Endothelial cell of umbilical vein (primary cell): Measurements from ENCODE around the gene ADAMTS12. TPM values are rescaled to one million over a fixed set of nuclear protein-coding genes. Genes with fewer than 3 reads are reported as not detected.

Experiments
- BruUV-seq: library from RNA; stranded (reverse); fragments of 400-500 nt; replicated peaks from 2 replicates; lab custom pipeline; 2021; lab: Mats Ljungman, UMichigan
- CTCF ChIA-PET: fragments of 300-600, 350-600 bp; sonication (Branson Sonifier 250); formaldehyde crosslinking; loops from one replicate; lab custom pipeline; 2021; ENCODE audit warnings: antibody characterized with exemption, inconsistent platforms; lab: Charles Lee
- POLR2A ChIA-PET: fragments of 300-600, 350-600 bp; sonication (Branson Sonifier 250); formaldehyde crosslinking; loops from one replicate; lab custom pipeline; 2021; ENCODE audit warnings: antibody characterized with exemption, inconsistent platforms; lab: Charles Lee
- DNase-seq: peaks from one replicate; pipeline ENCODE4 v3.0.0-alpha.2; 2011; ENCODE audit warnings: low read depth, low spot score
- FAIRE-seq: peaks from 2 replicates; lab custom pipeline; 2011; peaks lifted over from hg19 to GRCh38; lab: Jason Lieb, UNC
- H2AFZ ChIP-seq: 2 replicates; pipeline ENCODE4 v1.6.0; 2012; ENCODE audit warnings: low read depth, low read length, control low read depth, inconsistent platforms
- H3K27ac ChIP-seq: 2 replicates; pipeline ENCODE4 v1.5.1; 2011; ENCODE audit warnings: low read depth, mild to moderate bottlenecking, control low read depth, low read length, moderate library complexity; ENCODE audit not compliant: insufficient read depth
- H3K27me3 ChIP-seq, 2 experiments: 2 replicates each; pipeline versions ENCODE4 v1.6.0 to v1.6.1; 2011; ENCODE audit warnings: low read length in 2 of 2, mixed read lengths in 1 of 2; ENCODE audit not compliant: control insufficient read depth in 2 of 2, insufficient read depth in 2 of 2
- H3K36me3 ChIP-seq, 2 experiments: 2 replicates in 1 of 2; 3 replicates in 1 of 2; pipeline ENCODE4 v1.5.1; 2011; ENCODE audit warnings: low read length in 2 of 2, mild to moderate bottlenecking in 1 of 2, moderate library complexity in 1 of 2; ENCODE audit not compliant: control insufficient read depth in 2 of 2, insufficient read depth in 2 of 2; ENCODE audit errors: extremely low read depth in 1 of 2
- H3K4me1 ChIP-seq: 3 replicates; pipeline ENCODE4 v1.5.1; 2011; ENCODE audit warnings: mild to moderate bottlenecking, low read length; ENCODE audit not compliant: control insufficient read depth, insufficient read depth; ENCODE audit errors: extremely low read depth
- H3K4me2 ChIP-seq: 2 replicates; pipeline ENCODE4 v1.6.1; 2011; ENCODE audit warnings: low read length, control low read depth, mixed read lengths; ENCODE audit not compliant: insufficient read depth
- H3K4me3 ChIP-seq, 3 experiments: fragments of 200-600 bp in 1 of 3; sonication (generic), shearing (Covaris generic) in 1 of 3; replicated peaks in 1 of 3; 2 replicates each; pipeline ENCODE4 v1.5.1; 2011 to 2016; ENCODE audit warnings: control low read depth in 3 of 3, low read length in 3 of 3, mild to moderate bottlenecking in 2 of 3, inconsistent platforms in 1 of 3, low read depth in 1 of 3, moderate library complexity in 1 of 3; ENCODE audit not compliant: insufficient read depth in 1 of 3
- H3K79me2 ChIP-seq: 2 replicates; pipeline ENCODE4 v1.6.0; 2012; ENCODE audit warnings: low read length, inconsistent platforms; ENCODE audit not compliant: control insufficient read depth, insufficient read depth
- H3K9ac ChIP-seq: replicated peaks from 2 replicates; pipeline ENCODE3; 2011; ENCODE audit warnings: low read length, control low read depth; ENCODE audit not compliant: insufficient read depth; ENCODE audit errors: extremely low read depth
- H3K9me1 ChIP-seq: replicated peaks from 3 replicates; pipeline ENCODE4 v1.6.0; 2011; ENCODE audit warnings: mild to moderate bottlenecking, low read length; ENCODE audit not compliant: control insufficient read depth, insufficient read depth; ENCODE audit errors: extremely low read depth
- H3K9me3 ChIP-seq: replicated peaks from 2 replicates; pipeline ENCODE4 v1.5.1; 2012; ENCODE audit warnings: low read length, inconsistent platforms; ENCODE audit not compliant: control insufficient read depth, insufficient read depth
- H4K20me1 ChIP-seq: replicated peaks from 2 replicates; pipeline ENCODE3; 2011; ENCODE audit warnings: mild to moderate bottlenecking, low read length; ENCODE audit not compliant: control insufficient read depth, insufficient read depth; ENCODE audit errors: extremely low read depth
- EZH2 ChIP-seq: IDR thresholded peaks from 2 replicates; pipeline ENCODE4 v1.6.1; 2012; ENCODE audit warnings: borderline replicate concordance, low read depth, mild to moderate bottlenecking, moderate library complexity, low read length, inconsistent platforms; ENCODE audit not compliant: severe bottlenecking
- FOS ChIP-seq: IDR thresholded peaks from 2 replicates; pipeline ENCODE4 v1.6.1; 2011; ENCODE audit warnings: mild to moderate bottlenecking, low read length, moderate library complexity, borderline replicate concordance; ENCODE audit not compliant: insufficient read depth
- GATA2 ChIP-seq: IDR thresholded peaks from 2 replicates; pipeline ENCODE4 v1.7.0; 2011; ENCODE audit warnings: low read depth, mild to moderate bottlenecking, moderate library complexity, mixed read lengths, low read length; ENCODE audit not compliant: insufficient read length, insufficient read depth
- JUN ChIP-seq: IDR thresholded peaks from 2 replicates; pipeline ENCODE4 v1.6.1; 2011; ENCODE audit warnings: borderline replicate concordance, low read depth; ENCODE audit not compliant: insufficient read length, insufficient read depth
- MYC ChIP-seq: IDR thresholded peaks from one replicate; pipeline ENCODE4 v1.6.1; 2011; ENCODE audit warnings: mild to moderate bottlenecking, low read depth, low read length
- POLR2A ChIP-seq: IDR thresholded peaks from 2 replicates; pipeline ENCODE4 v1.6.1; 2012; ENCODE audit warnings: low read depth, mild to moderate bottlenecking, control low read depth, low read length
- POLR2AphosphoS5 ChIP-seq: IDR thresholded peaks from 2 replicates; pipeline ENCODE4 v1.6.1; 2012; ENCODE audit warnings: low read depth, mild to moderate bottlenecking, control low read depth, low read length, moderate library complexity; ENCODE audit not compliant: insufficient read depth
- dilution Hi-C: fragments of 300-500 bp; cut with MboI; formaldehyde crosslinking; loops from one replicate; pipeline ENCODE4 v1.15.0; 2019; ENCODE audit warnings: low sequenced_read_pairs; ENCODE audit not compliant: extremely low pct_ligation_motif_present
- intact Hi-C: fragments of 100-400 bp; cut with micrococcal nuclease; formaldehyde crosslinking; loops from one replicate; pipeline ENCODE4 v1.10.0; 2022
- polyA plus RNA-seq, 4 experiments: library from polyadenylated mRNA; depleted of rRNA in 3 of 4; stranded (reverse) in 3 of 4; unstranded in 1 of 4; fragments of >200 nt; gene quantifications; 2 replicates each; pipeline versions ENCODE4 v1.2.1 to v1.2.3, GENCODE V29; 2011 to 2012; ENCODE audit warnings: missing spikeins in 1 of 4
- total RNA-seq: library from RNA; stranded (reverse); gene quantifications from 2 replicates; pipeline ENCODE4 v1.2.3, GENCODE V29; 2021
- TF ChIP-seq, protein P1 (sequence below), 2 donors: IDR thresholded peaks; 1 replicate in 1 of 2; 2 replicates in 1 of 2; pipeline ENCODE4 v1.5.1; 2011; ENCODE audit warnings: low read length in 2 of 2, mild to moderate bottlenecking in 2 of 2, moderate library complexity in 2 of 2, control low read depth in 1 of 2, inconsistent platforms in 1 of 2, low read depth in 1 of 2; ENCODE audit not compliant: insufficient read depth in 1 of 2; ENCODE audit errors: extremely low read depth in 1 of 2
- TF ChIP-seq, protein P2 (sequence below): IDR thresholded peaks from 2 replicates; pipeline ENCODE4 v1.6.1; 2011; ENCODE audit not compliant: insufficient read depth, insufficient read length

The ADAMTS12 gene
- total and polyA plus RNA-seq, 2 donors (not counting 3 experiments of a cell fraction or from before 2014, with no cell fraction given): 0.88 TPM; not detected in 1

DNA sequence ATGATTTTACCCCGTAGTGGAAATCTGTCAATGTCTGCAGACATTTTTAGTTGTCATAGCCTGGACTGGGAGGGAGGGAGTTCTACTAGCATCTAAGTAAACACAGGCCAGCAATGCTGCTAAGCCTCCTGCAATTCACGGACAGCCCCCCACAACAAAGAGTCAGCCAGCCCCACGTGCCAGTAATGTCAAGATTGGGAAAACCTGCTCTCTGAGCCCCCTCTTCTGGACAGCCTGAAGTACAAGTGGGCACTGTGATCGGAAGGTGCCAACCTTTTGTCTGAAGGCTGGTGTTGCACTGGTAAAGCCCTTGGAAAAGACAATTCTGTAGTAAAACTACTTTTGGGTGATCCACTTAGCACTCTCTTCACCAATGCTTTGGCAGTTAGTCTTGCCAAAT lies 296.5 kb downstream of the ADAMTS12 start:
- DNase-seq: no peak
- intact Hi-C loops: no loop called here

More for the DNA sequence above, 296.5 kb downstream of the ADAMTS12 start:
- Histone ChIP-seq H3K36me3 (no peaks in the 10 kb centered on the region), H3K9ac (no peak overlapping the region), H4K20me1 (no peaks in the 10 kb centered on the region), H3K27ac (no peak overlapping the region), H3K4me3 (no peak overlapping the region), H3K4me2 (no peak overlapping the region), H3K27me3 (no peaks in the 10 kb centered on the region), H3K9me1 (no peaks in the 10 kb centered on the region), H3K4me1 (no peaks in the 10 kb centered on the region), H3K9me3 (no peaks in the 10 kb centered on the region), H2AFZ (no peak overlapping the region), H3K79me2 (no peaks in the 10 kb centered on the region)
- dilution Hi-C loops: no loop called here
- no TSS peak for BruUV-seq
- ChIA-PET CTCF (interaction anchor here (0.6 kb wide), 1 partner anchor 160 kb away, joined by 3 read pairs; no protein-coding TSS in a partner anchor), POLR2A (no interaction called here)
- no peak for FAIRE-seq
- TF ChIP-seq, protein P1, sequence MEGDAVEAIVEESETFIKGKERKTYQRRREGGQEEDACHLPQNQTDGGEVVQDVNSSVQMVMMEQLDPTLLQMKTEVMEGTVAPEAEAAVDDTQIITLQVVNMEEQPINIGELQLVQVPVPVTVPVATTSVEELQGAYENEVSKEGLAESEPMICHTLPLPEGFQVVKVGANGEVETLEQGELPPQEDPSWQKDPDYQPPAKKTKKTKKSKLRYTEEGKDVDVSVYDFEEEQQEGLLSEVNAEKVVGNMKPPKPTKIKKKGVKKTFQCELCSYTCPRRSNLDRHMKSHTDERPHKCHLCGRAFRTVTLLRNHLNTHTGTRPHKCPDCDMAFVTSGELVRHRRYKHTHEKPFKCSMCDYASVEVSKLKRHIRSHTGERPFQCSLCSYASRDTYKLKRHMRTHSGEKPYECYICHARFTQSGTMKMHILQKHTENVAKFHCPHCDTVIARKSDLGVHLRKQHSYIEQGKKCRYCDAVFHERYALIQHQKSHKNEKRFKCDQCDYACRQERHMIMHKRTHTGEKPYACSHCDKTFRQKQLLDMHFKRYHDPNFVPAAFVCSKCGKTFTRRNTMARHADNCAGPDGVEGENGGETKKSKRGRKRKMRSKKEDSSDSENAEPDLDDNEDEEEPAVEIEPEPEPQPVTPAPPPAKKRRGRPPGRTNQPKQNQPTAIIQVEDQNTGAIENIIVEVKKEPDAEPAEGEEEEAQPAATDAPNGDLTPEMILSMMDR (IDR thresholded peaks at IDR 0.05; ENCODE audit: extremely low read depth in 1 of 2, insufficient read depth in 1 of 2, low read depth in 1 of 2, low read length in 2 of 2): no peak
- TF ChIP-seq EZH2 (no peak), MYC (no peak), FOS (no peak), POLR2AphosphoS5 (no peak), POLR2A (no peak), JUN (no peak), GATA2 (no peak)
- TF ChIP-seq, protein P2, sequence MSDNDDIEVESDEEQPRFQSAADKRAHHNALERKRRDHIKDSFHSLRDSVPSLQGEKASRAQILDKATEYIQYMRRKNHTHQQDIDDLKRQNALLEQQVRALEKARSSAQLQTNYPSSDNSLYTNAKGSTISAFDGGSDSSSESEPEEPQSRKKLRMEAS: no peak
